Measurements from ENCODE around the gene MAGI1.
"Not testable (repeated sequence)": the region's sequence is repeated elsewhere in the genome, so short reads cannot be mapped to it uniquely, and the experiment has no call there.

Gene MAGI1

GRCh38 chr3:65896321-65896720 lies 142.4 kb downstream of the MAGI1 start:
- TF ChIP-seq POLR2AphosphoS5 (IDR thresholded peaks at IDR 0.05; ENCODE audit: low read depth, low read length): no peak
- TF ChIP-seq TAF1 (IDR thresholded peaks at IDR 0.05; ENCODE audit: borderline replicate concordance, low read depth, low read length): no peak
- TF ChIP-seq POLR2A (IDR thresholded peaks at IDR 0.05; ENCODE audit: low read depth, low read length): no peak
- DNase-seq (ENCODE audit: insufficient read length): no peak
- no peak for FAIRE-seq

DNA sequence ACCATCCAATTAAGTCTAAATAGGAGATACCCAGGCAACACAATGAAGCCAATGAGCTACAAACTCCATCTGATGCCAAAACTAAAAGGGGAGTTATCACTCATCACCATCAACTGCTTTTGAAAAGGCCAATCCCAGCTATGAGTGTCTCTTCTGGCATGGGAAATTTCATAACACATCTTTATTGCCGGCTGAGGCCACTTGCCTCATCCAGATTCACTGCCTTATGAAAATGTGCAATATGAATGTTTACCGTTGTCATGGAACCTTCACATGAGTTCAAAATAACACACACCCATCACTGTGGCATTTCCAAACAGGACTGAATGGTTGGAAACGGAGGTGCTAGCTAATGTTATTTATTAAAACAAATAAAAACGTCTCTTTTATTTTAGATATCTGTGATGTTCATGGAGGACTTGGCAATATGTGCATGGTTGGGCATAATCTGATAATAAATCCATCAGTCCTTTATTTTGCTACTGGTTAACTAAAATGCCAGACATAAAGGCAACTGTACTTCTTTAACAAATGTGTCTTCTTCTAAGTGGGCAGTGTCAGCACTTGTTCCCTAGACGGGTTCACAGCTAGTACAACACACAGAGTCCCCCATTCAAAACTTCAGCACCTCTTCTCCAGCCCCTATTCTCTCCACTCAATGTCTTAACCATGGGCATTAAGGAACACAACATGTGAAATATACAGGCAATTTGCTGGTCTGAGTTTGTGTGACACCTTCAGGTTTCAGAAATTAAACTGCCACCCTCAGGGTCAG lies 143.9 kb downstream of the MAGI1 start:
- no peak for FAIRE-seq
- DNase-seq (ENCODE audit: insufficient read length): no peak
- TF ChIP-seq POLR2AphosphoS5 (IDR thresholded peaks at IDR 0.05; ENCODE audit: low read depth, low read length): no peak
- TF ChIP-seq POLR2A (IDR thresholded peaks at IDR 0.05; ENCODE audit: low read depth, low read length): no peak

DNA sequence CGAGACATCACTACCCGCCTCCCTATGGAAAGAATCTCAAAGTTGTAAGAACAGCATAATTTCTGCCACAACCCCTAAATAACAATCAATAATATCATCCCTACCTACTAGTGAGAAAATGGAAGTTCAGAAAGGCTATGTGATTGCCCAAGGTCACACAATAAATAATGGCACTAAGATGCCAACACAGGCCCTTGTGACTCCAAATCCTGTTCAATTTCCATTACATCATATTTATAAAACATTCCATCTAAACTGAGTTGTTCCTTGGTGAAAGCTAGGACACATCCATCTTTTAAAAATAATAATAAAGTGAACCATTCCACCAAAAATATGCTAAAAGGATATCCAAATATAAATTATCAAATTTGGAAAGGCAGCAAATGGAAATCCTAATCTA lies 144.6 kb downstream of the MAGI1 start:
- FAIRE-seq: no peak
- TF ChIP-seq TAF1 (IDR thresholded peaks at IDR 0.05; ENCODE audit: borderline replicate concordance, low read depth, low read length) (no peak), POLR2AphosphoS5 (IDR thresholded peaks at IDR 0.05; ENCODE audit: low read depth, low read length) (no peak), POLR2A (IDR thresholded peaks at IDR 0.05; ENCODE audit: low read depth, low read length) (no peak)

DNA sequence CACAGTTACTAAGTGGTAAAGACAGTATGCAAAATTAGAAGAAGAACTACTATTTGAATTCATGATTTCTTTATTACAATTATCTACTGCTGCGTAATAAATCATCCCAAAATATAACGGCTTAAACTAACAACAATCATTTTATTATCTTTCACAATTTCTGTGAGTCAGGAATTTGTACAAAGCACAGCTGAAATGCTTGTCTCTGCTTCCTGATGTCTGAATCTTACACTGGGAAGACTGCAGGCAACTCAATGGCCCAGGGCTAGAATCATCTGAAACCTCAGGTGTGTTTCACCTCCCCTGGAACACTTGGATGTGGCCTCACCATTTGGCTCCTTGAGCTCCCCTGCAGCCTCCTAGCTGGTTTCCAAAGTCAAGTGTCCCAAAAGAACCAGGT lies 145.1 kb downstream of the MAGI1 start:
- DNase-seq (ENCODE audit: insufficient read length) (no peak), FAIRE-seq (no peak)
- no peak for TF ChIP-seq TAF1 (IDR thresholded peaks at IDR 0.05; ENCODE audit: borderline replicate concordance, low read depth, low read length)
- no peak for TF ChIP-seq POLR2AphosphoS5 (IDR thresholded peaks at IDR 0.05; ENCODE audit: low read depth, low read length)
- TF ChIP-seq POLR2A (IDR thresholded peaks at IDR 0.05; ENCODE audit: low read depth, low read length): no peak

More for the DNA sequence above, 144.6 kb downstream of the MAGI1 start:
- DNase-seq (ENCODE audit: insufficient read length): no peak

DNA sequence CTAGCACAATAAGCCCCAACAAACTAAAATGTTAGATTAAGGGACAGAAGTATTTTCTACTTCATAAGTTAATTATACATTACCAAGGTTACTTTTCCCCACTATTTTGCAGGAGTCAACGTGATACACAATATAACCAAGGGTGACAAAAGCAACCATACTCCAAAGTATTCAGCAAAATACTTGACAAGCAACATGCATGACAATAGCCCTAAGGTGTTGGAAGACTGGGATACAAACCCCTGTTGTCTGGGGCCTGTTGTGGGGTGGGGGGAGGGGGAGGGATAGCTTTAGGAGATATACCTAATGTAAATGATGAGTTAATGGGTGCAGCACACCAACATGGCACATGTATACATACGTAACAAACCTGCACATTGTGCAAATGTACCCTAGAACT lies 147.2 kb downstream of the MAGI1 start:
- not testable (repeated sequence) for FAIRE-seq; DNase-seq (ENCODE audit: insufficient read length)

DNA sequence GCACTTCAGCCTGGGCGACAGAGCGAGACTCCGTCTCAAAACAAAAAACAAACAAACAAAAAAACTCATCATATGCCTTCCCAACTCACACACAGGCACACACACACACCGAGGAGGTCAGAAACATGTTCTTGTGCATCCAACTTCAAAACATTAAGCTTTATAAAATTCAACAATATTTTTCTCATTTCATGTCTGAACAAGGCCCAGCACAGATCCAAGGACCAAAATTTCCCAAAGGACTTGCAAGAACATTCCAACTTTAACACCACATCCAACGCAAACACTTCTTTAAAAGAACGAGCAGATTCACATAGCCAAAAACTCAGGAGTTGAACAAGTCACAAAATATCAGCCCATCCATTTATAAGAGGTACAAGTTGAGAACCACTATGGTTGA lies 148.4 kb downstream of the MAGI1 start:
- DNase-seq (ENCODE audit: insufficient read length) (no peak), FAIRE-seq (no peak)
- TF ChIP-seq POLR2AphosphoS5 (IDR thresholded peaks at IDR 0.05; ENCODE audit: low read depth, low read length) (no peak), TAF1 (IDR thresholded peaks at IDR 0.05; ENCODE audit: borderline replicate concordance, low read depth, low read length) (no peak)

- no peak for FAIRE-seq
- DNase-seq (ENCODE audit: insufficient read length): no peak
These were observed 149.0 kb downstream of the MAGI1 start for GRCh38 chr3:65889707-65890099.

DNA sequence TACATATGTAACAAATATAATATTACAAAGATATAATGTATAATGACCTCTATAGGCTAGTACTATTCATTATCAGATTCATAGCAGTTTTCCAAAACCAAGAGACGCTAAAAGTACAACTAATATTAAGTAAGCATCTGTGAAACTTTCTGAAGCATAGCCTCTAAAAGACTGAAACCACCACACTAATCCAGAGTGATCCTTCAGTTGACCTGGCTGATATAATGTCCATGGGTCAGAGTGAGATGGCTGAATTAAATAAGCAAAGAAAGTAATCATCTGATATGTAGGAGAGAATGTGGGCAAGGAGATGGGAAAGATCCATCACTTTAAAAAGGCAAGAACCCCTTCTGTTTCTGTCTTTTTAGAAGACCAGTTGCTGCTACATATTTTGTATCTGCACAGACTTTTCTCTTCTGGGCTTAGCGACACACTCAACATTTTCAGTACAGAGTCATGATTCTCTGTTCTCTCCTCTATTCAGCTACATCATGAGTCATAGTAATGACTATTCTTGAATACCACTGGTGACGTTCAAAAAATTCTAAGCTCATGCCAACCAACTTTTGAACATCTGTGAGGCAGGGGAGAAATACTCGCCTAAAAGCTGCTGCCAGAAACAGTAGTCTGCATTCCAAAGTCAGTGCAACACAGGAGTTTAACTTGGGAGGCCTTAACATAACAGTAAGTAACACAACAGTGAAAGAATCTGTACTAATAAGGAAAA lies 149.6 kb downstream of the MAGI1 start:
- TF ChIP-seq POLR2AphosphoS5 (IDR thresholded peaks at IDR 0.05; ENCODE audit: low read depth, low read length) (no peak), TAF1 (IDR thresholded peaks at IDR 0.05; ENCODE audit: borderline replicate concordance, low read depth, low read length) (no peak), POLR2A (IDR thresholded peaks at IDR 0.05; ENCODE audit: low read depth, low read length) (no peak)
- FAIRE-seq (peak; percentile 85), DNase-seq (ENCODE audit: insufficient read length) (no peak)

More at GRCh38 chr3:65889707-65890099, 149.0 kb downstream of the MAGI1 start:
- no peak for TF ChIP-seq POLR2A (IDR thresholded peaks at IDR 0.05; ENCODE audit: low read depth, low read length)
- no peak for TF ChIP-seq POLR2AphosphoS5 (IDR thresholded peaks at IDR 0.05; ENCODE audit: low read depth, low read length)
- no peak for TF ChIP-seq TAF1 (IDR thresholded peaks at IDR 0.05; ENCODE audit: borderline replicate concordance, low read depth, low read length)

GRCh38 chr3:65888196-65888595 lies 150.5 kb downstream of the MAGI1 start:
- no peak for TF ChIP-seq POLR2AphosphoS5 (IDR thresholded peaks at IDR 0.05; ENCODE audit: low read depth, low read length)
- no peak for TF ChIP-seq TAF1 (IDR thresholded peaks at IDR 0.05; ENCODE audit: borderline replicate concordance, low read depth, low read length)
- no peak for TF ChIP-seq POLR2A (IDR thresholded peaks at IDR 0.05; ENCODE audit: low read depth, low read length)
- no peak for DNase-seq (ENCODE audit: insufficient read length)
- FAIRE-seq: no peak

GRCh38 chr3:65886391-65886790 lies 152.3 kb downstream of the MAGI1 start:
- DNase-seq (ENCODE audit: insufficient read length): no peak
- peak; percentile 83 for FAIRE-seq
- TF ChIP-seq POLR2A (IDR thresholded peaks at IDR 0.05; ENCODE audit: low read depth, low read length) (no peak), TAF1 (IDR thresholded peaks at IDR 0.05; ENCODE audit: borderline replicate concordance, low read depth, low read length) (no peak), POLR2AphosphoS5 (IDR thresholded peaks at IDR 0.05; ENCODE audit: low read depth, low read length) (no peak)

DNA sequence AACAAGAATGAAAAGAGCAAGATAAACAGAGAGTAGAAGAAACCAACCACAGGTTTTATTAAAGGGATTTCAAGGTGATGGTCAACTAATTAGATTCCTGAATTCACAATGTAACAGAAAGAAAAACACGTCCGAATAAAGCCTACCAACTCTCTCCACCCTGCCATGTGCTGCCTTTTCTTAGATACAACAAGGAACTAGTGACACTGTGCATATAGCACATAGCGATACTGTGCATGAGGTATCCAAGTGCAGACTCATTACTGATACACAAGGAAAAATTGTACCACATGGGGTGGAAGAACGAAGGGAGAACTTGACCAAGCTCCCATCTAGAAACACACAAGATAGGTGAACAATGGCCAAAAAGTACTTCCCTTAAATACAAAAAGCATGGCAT lies 154.6 kb downstream of the MAGI1 start:
- TF ChIP-seq POLR2AphosphoS5 (IDR thresholded peaks at IDR 0.05; ENCODE audit: low read depth, low read length) (no peak), TAF1 (IDR thresholded peaks at IDR 0.05; ENCODE audit: borderline replicate concordance, low read depth, low read length) (no peak), POLR2A (IDR thresholded peaks at IDR 0.05; ENCODE audit: low read depth, low read length) (no peak)
- FAIRE-seq: peak; percentile 30
- no peak for DNase-seq (ENCODE audit: insufficient read length)

GRCh38 chr3:65883613-65884012 lies 155.1 kb downstream of the MAGI1 start:
- FAIRE-seq (no peak), DNase-seq (ENCODE audit: insufficient read length) (no peak)
- TF ChIP-seq POLR2A (IDR thresholded peaks at IDR 0.05; ENCODE audit: low read depth, low read length): no peak
- no peak for TF ChIP-seq TAF1 (IDR thresholded peaks at IDR 0.05; ENCODE audit: borderline replicate concordance, low read depth, low read length)
- no peak for TF ChIP-seq POLR2AphosphoS5 (IDR thresholded peaks at IDR 0.05; ENCODE audit: low read depth, low read length)

All from GM12892 (cell line).